ENCODE results near the gene MAP9.

Gene MAP9

GRCh38 chr4:155399974-155400697 lies 23.4 kb upstream of the MAP9 start:
- H3K79me2 ChIP-seq (ENCODE audit: insufficient read depth, low read depth): no peaks in the 10 kb centered on the region
- no peaks in the 10 kb centered on the region for H3K4me1 ChIP-seq (ENCODE audit: low read depth, poor library complexity, severe bottlenecking)
- no peak overlapping the region for H3K9ac ChIP-seq
- no peak overlapping the region for H3K27ac ChIP-seq
- H2AFZ ChIP-seq (ENCODE audit: low read depth): no peak overlapping the region
- H3K36me3 ChIP-seq (ENCODE audit: insufficient read depth): no peaks in the 10 kb centered on the region
- H3K4me3 ChIP-seq (IDR thresholded peaks at IDR 0.05; ENCODE audit: insufficient read depth, low read depth, low read length): no peak overlapping the region
- no peaks in the 10 kb centered on the region for H4K20me1 ChIP-seq (ENCODE audit: insufficient read depth)
- H3K27me3 ChIP-seq (ENCODE audit: insufficient read depth, low read depth): no peaks in the 10 kb centered on the region
- TF ChIP-seq CTCF (conservative IDR thresholded peaks at IDR 0.05; ENCODE audit: low read depth, low read length): no peak
- H3K4me2 ChIP-seq: no peak overlapping the region

GRCh38 chr4:155392481-155393184 lies 15.9 kb upstream of the MAP9 start:
- Histone ChIP-seq H3K4me1 (ENCODE audit: low read depth, poor library complexity, severe bottlenecking) (no peaks in the 10 kb centered on the region), H3K27ac (no peak overlapping the region), H4K20me1 (ENCODE audit: insufficient read depth) (no peaks in the 10 kb centered on the region), H3K27me3 (ENCODE audit: insufficient read depth, low read depth) (no peaks in the 10 kb centered on the region), H3K9ac (no peak overlapping the region), H3K4me2 (no peak overlapping the region), H2AFZ (ENCODE audit: low read depth) (no peak overlapping the region), H3K36me3 (ENCODE audit: insufficient read depth) (no peaks in the 10 kb centered on the region), H3K4me3 (IDR thresholded peaks at IDR 0.05; ENCODE audit: insufficient read depth, low read depth, low read length) (no peak overlapping the region), H3K79me2 (ENCODE audit: insufficient read depth, low read depth) (no peaks in the 10 kb centered on the region)
- TF ChIP-seq CTCF (conservative IDR thresholded peaks at IDR 0.05; ENCODE audit: low read depth, low read length): no peak

GRCh38 chr4:155391932-155392331 lies 15.2 kb upstream of the MAP9 start:
- Histone ChIP-seq H3K4me1 (ENCODE audit: low read depth, poor library complexity, severe bottlenecking) (no peaks in the 10 kb centered on the region), H3K4me3 (IDR thresholded peaks at IDR 0.05; ENCODE audit: insufficient read depth, low read depth, low read length) (no peak overlapping the region), H3K27me3 (ENCODE audit: insufficient read depth, low read depth) (no peaks in the 10 kb centered on the region), H3K9ac (no peak overlapping the region), H3K36me3 (ENCODE audit: insufficient read depth) (no peaks in the 10 kb centered on the region), H4K20me1 (ENCODE audit: insufficient read depth) (no peaks in the 10 kb centered on the region), H2AFZ (ENCODE audit: low read depth) (no peak overlapping the region), H3K79me2 (ENCODE audit: insufficient read depth, low read depth) (no peaks in the 10 kb centered on the region), H3K27ac (no peak overlapping the region), H3K4me2 (no peak overlapping the region)
- no peak for TF ChIP-seq CTCF (conservative IDR thresholded peaks at IDR 0.05; ENCODE audit: low read depth, low read length)

- no peaks in the 10 kb centered on the region for H4K20me1 ChIP-seq (ENCODE audit: insufficient read depth)
- no peaks in the 10 kb centered on the region for H3K79me2 ChIP-seq (ENCODE audit: insufficient read depth, low read depth)
- H3K27ac ChIP-seq: no peak overlapping the region
- H3K4me2 ChIP-seq: no peak overlapping the region
- no peak overlapping the region for H2AFZ ChIP-seq (ENCODE audit: low read depth)
- H3K9ac ChIP-seq: no peak overlapping the region
- H3K4me3 ChIP-seq (IDR thresholded peaks at IDR 0.05; ENCODE audit: insufficient read depth, low read depth, low read length): no peak overlapping the region
- no peak for TF ChIP-seq CTCF (conservative IDR thresholded peaks at IDR 0.05; ENCODE audit: low read depth, low read length)
- no peaks in the 10 kb centered on the region for H3K4me1 ChIP-seq (ENCODE audit: low read depth, poor library complexity, severe bottlenecking)
- no peaks in the 10 kb centered on the region for H3K27me3 ChIP-seq (ENCODE audit: insufficient read depth, low read depth)
- no peaks in the 10 kb centered on the region for H3K36me3 ChIP-seq (ENCODE audit: insufficient read depth)
Observed at GRCh38 chr4:155388162-155388561, 11.4 kb upstream of the MAP9 start.
